ENCODE results near the gene CDK15.
"Not testable (repeated sequence)": the region's sequence is repeated elsewhere in the genome, so short reads cannot be mapped to it uniquely, and the experiment has no call there.

The CDK15 gene

GRCh38 chr2:201806442-201807170 is at the start of gene CDK15:
TSS of gene CDK15 (plus strand) at chr2:201806537. CDS start at chr2:201806665, 128 bp downstream.
- TF ChIP-seq L3MBTL2 (conservative IDR thresholded peaks at IDR 0.05) (no peak), ARNT (IDR thresholded peaks at IDR 0.05) (no peak), PKNOX1 (IDR thresholded peaks at IDR 0.05) (no peak), FOXK2 (IDR thresholded peaks at IDR 0.05) (no peak), SUZ12 (IDR thresholded peaks at IDR 0.05) (no peak), FOXA1 (IDR thresholded peaks at IDR 0.05) (no peak), SP1 (IDR thresholded peaks at IDR 0.05) (no peak), LEF1 (IDR thresholded peaks at IDR 0.05; ENCODE audit: borderline replicate concordance) (no peak), ELF4 (IDR thresholded peaks at IDR 0.05) (no peak), NFRKB (IDR thresholded peaks at IDR 0.05) (no peak), ZNF384 (IDR thresholded peaks at IDR 0.05) (no peak), TARDBP (IDR thresholded peaks at IDR 0.05) (no peak), FOXM1 (IDR thresholded peaks at IDR 0.05; ENCODE audit: borderline replicate concordance) (no peak)
- ChIA-PET CTCF (interaction anchor here (0.5 to 0.9 kb wide), 2 partner anchors 22 to 1186 kb away, joined by 3 to 9 read pairs; no protein-coding TSS in a partner anchor), POLR2A (no interaction called here)
- peak; percentile 15 for DNase-seq (ENCODE audit: extremely low spot score)

- DNase-seq (ENCODE audit: extremely low spot score), result no peak
- ChIA-PET POLR2A (no interaction called here), CTCF (no interaction called here)
- TF ChIP-seq L3MBTL2 (conservative IDR thresholded peaks at IDR 0.05), result no peak
- TF ChIP-seq CTBP1 (IDR thresholded peaks at IDR 0.05; ENCODE audit: borderline replicate concordance), result no peak
- TF ChIP-seq FOXM1 (IDR thresholded peaks at IDR 0.05; ENCODE audit: borderline replicate concordance), result no peak
- TF ChIP-seq ZNF384 (IDR thresholded peaks at IDR 0.05), result no peak
Observed at GRCh38 chr2:201758234-201758633, 48.1 kb upstream of the CDK15 start.

GRCh38 chr2:201758873-201759272 is 47.5 kb upstream of the CDK15 start:
- ChIA-PET CTCF (no interaction called here), POLR2A (no interaction called here)
- TF ChIP-seq BHLHE40 (IDR thresholded peaks at IDR 0.05; ENCODE audit: borderline replicate concordance) (no peak), FOXK2 (IDR thresholded peaks at IDR 0.05) (no peak), ZNF384 (IDR thresholded peaks at IDR 0.05) (no peak), SUZ12 (IDR thresholded peaks at IDR 0.05) (no peak), FOXA1 (IDR thresholded peaks at IDR 0.05) (no peak), LEF1 (IDR thresholded peaks at IDR 0.05; ENCODE audit: borderline replicate concordance) (no peak), SP1 (IDR thresholded peaks at IDR 0.05) (no peak), NFRKB (IDR thresholded peaks at IDR 0.05) (no peak), ARNT (IDR thresholded peaks at IDR 0.05) (no peak), HDGF (IDR thresholded peaks at IDR 0.05; ENCODE audit: borderline replicate concordance) (no peak), FOXM1 (IDR thresholded peaks at IDR 0.05; ENCODE audit: borderline replicate concordance) (no peak), TARDBP (IDR thresholded peaks at IDR 0.05) (no peak), ELF4 (IDR thresholded peaks at IDR 0.05) (no peak), PKNOX1 (IDR thresholded peaks at IDR 0.05) (no peak), CTBP1 (IDR thresholded peaks at IDR 0.05; ENCODE audit: borderline replicate concordance) (no peak)
- DNase-seq (ENCODE audit: extremely low spot score), result no peak

- CTCF ChIA-PET, result no interaction called here
Observed at GRCh38 chr2:201759567-201759966, 46.8 kb upstream of the CDK15 start.

GRCh38 chr2:201761101-201761500 is 45.2 kb upstream of the CDK15 start:
- TF ChIP-seq SUZ12 (IDR thresholded peaks at IDR 0.05), result no peak
- no peak for TF ChIP-seq BHLHE40 (IDR thresholded peaks at IDR 0.05; ENCODE audit: borderline replicate concordance)
- TF ChIP-seq L3MBTL2 (conservative IDR thresholded peaks at IDR 0.05), result no peak
- no peak for TF ChIP-seq FOXK2 (IDR thresholded peaks at IDR 0.05)
- TF ChIP-seq HDGF (IDR thresholded peaks at IDR 0.05; ENCODE audit: borderline replicate concordance), result no peak
- no peak for TF ChIP-seq FOXA1 (IDR thresholded peaks at IDR 0.05)
- TF ChIP-seq PKNOX1 (IDR thresholded peaks at IDR 0.05), result no peak
- TF ChIP-seq LEF1 (IDR thresholded peaks at IDR 0.05; ENCODE audit: borderline replicate concordance), result no peak
- TF ChIP-seq NFRKB (IDR thresholded peaks at IDR 0.05), result no peak
- no peak for DNase-seq (ENCODE audit: extremely low spot score)
- POLR2A ChIA-PET, result no interaction called here
- CTCF ChIA-PET, result no interaction called here

More at GRCh38 chr2:201759567-201759966, 46.8 kb upstream of the CDK15 start:
- no peak for TF ChIP-seq LEF1 (IDR thresholded peaks at IDR 0.05; ENCODE audit: borderline replicate concordance)
- TF ChIP-seq SUZ12 (IDR thresholded peaks at IDR 0.05), result no peak
- no peak for TF ChIP-seq CTBP1 (IDR thresholded peaks at IDR 0.05; ENCODE audit: borderline replicate concordance)
- no peak for TF ChIP-seq FOXA1 (IDR thresholded peaks at IDR 0.05)
- TF ChIP-seq NFRKB (IDR thresholded peaks at IDR 0.05), result no peak
- no peak for TF ChIP-seq HDGF (IDR thresholded peaks at IDR 0.05; ENCODE audit: borderline replicate concordance)
- TF ChIP-seq BHLHE40 (IDR thresholded peaks at IDR 0.05; ENCODE audit: borderline replicate concordance), result no peak
- no peak for TF ChIP-seq SP1 (IDR thresholded peaks at IDR 0.05)
- TF ChIP-seq ELF4 (IDR thresholded peaks at IDR 0.05), result no peak
- POLR2A ChIA-PET, result no interaction called here
- DNase-seq (ENCODE audit: extremely low spot score), result no peak

GRCh38 chr2:201764469-201764868 is 41.9 kb upstream of the CDK15 start:
- CTCF ChIA-PET; DNase-seq (ENCODE audit: extremely low spot score): not testable (repeated sequence)
- POLR2A ChIA-PET, result interaction anchor here (1.2 kb wide), 1 partner anchor 16 kb away, joined by 5 read pairs; the partner anchor contains the start of gene ALS2
